ENCODE data around the gene CIB4.

The CIB4 gene

DNA sequence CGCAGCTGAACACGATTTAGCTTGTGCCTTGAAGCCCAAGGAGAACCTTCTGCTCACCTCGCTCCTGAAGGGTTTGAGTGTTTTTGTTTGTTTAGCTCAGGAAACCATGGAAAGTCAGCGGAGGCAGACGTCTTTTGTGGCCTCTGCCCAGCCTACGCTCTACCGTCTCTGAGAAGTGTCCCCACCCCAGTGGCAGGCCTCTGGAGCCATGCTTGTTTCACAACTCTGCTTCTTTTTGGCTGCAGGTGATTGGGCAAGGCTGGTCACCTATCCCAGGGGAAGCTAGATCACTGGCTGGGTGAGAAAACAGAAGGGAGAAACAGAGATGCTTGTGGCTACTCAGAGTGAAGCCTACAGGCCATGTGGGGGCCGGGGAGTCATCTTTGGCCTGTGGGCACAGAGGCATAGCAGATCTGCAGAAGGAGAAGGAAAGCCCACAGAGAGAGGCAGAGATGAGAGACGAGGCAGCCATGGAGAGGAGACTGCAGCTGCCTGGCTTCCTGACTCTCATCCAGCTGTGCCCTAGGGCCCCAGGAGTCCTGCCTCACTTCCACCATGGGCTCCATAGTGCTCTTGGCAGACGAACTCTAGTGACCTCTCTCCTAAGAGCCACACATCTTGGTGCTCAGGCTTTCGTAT lies 50.1 kb downstream of the CIB4 start:
- Histone ChIP-seq H2AFZ (ENCODE audit: low read depth, low read length) (no peak overlapping the region), H3K36me3 (ENCODE audit: insufficient read depth, low read length) (no peaks in the 10 kb centered on the region), H3K4me3 (ENCODE audit: low read depth in 1 of 2, low read length in 2 of 2) (no peak overlapping the region), H4K20me1 (ENCODE audit: insufficient read depth, low read length) (no peaks in the 10 kb centered on the region), H3K4me1 (ENCODE audit: insufficient read depth, low read length) (no peaks in the 10 kb centered on the region), H3K4me2 (ENCODE audit: insufficient read depth, low read length) (no peak overlapping the region), H3K79me2 (ENCODE audit: insufficient read depth, low read length) (no peaks in the 10 kb centered on the region), H3K27me3 (ENCODE audit: insufficient read depth, low read length, poor library complexity) (peaks cover under 1% of the 10 kb centered on the region), H3K9ac (ENCODE audit: low read depth, low read length) (no peak overlapping the region), H3K27ac (ENCODE audit: low read length) (no peak overlapping the region), H3K9me3 (ENCODE audit: insufficient read depth, low read length, severe bottlenecking) (no peaks in the 10 kb centered on the region)
- TF ChIP-seq EZH2 (IDR thresholded peaks at IDR 0.05; ENCODE audit: borderline replicate concordance, low read depth, low read length, severe bottlenecking) (no peak), CTCF (IDR thresholded peaks at IDR 0.05; ENCODE audit: borderline replicate concordance, extremely low read depth, low read length, poor library complexity, severe bottlenecking) (no peak)
- DNase-seq: no peak
- no peak for ATAC-seq (ENCODE audit: insufficient read depth, low read depth)

- no peak for ATAC-seq (ENCODE audit: insufficient read depth, low read depth)
- peaks cover 6% of the 10 kb centered on the region for H3K27me3 ChIP-seq (ENCODE audit: insufficient read depth, low read length, poor library complexity)
- no peak overlapping the region for H3K4me2 ChIP-seq (ENCODE audit: insufficient read depth, low read length)
Observed at GRCh38 chr2:26590508-26590907, 50.7 kb downstream of the CIB4 start.

DNA sequence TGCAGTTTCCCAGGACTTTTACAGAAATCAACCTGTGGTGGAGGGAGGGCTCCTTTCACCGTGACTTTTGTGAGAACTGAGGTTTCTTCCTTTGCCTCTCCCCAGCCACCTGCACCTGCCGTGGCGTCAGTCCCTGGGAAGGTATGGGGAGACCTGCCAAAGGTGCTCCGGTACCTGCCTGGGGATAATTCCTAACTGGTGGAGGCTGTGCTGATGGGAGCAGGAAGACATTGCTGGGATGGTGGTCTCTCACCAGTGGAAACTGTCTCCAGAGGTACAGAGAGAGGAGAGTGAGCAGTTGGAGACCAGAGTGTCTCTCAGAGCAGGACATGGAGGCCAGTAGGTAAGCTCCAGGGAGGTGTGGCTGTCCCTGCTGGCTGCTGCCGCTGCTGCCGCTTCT lies 52.6 kb downstream of the CIB4 start:
- ATAC-seq (ENCODE audit: insufficient read depth, low read depth): no peak
- no peaks in the 10 kb centered on the region for H3K4me1 ChIP-seq (ENCODE audit: insufficient read depth, low read length)
- DNase-seq: no peak
- no peaks in the 10 kb centered on the region for H3K79me2 ChIP-seq (ENCODE audit: insufficient read depth, low read length)
- H3K9ac ChIP-seq (ENCODE audit: low read depth, low read length): no peak overlapping the region
- no peak overlapping the region for H3K4me2 ChIP-seq (ENCODE audit: insufficient read depth, low read length)
- no peak overlapping the region for H3K4me3 ChIP-seq (ENCODE audit: low read depth in 1 of 2, low read length in 2 of 2)
- TF ChIP-seq EZH2 (IDR thresholded peaks at IDR 0.05; ENCODE audit: borderline replicate concordance, low read depth, low read length, severe bottlenecking) (no peak), CTCF (IDR thresholded peaks at IDR 0.05; ENCODE audit: borderline replicate concordance, extremely low read depth, low read length, poor library complexity, severe bottlenecking) (no peak)
- H3K27me3 ChIP-seq (ENCODE audit: insufficient read depth, low read length, poor library complexity): peaks cover 7% of the 10 kb centered on the region
- H3K9me3 ChIP-seq (ENCODE audit: insufficient read depth, low read length, severe bottlenecking): no peaks in the 10 kb centered on the region
- no peak overlapping the region for H2AFZ ChIP-seq (ENCODE audit: low read depth, low read length)
- H4K20me1 ChIP-seq (ENCODE audit: insufficient read depth, low read length): no peaks in the 10 kb centered on the region
- H3K27ac ChIP-seq (ENCODE audit: low read length): no peak overlapping the region
- H3K36me3 ChIP-seq (ENCODE audit: insufficient read depth, low read length): no peaks in the 10 kb centered on the region

More at GRCh38 chr2:26590508-26590907, 50.7 kb downstream of the CIB4 start:
- Histone ChIP-seq H3K4me1 (ENCODE audit: insufficient read depth, low read length) (no peaks in the 10 kb centered on the region), H3K4me3 (ENCODE audit: low read depth in 1 of 2, low read length in 2 of 2) (no peak overlapping the region), H3K9me3 (ENCODE audit: insufficient read depth, low read length, severe bottlenecking) (no peaks in the 10 kb centered on the region), H2AFZ (ENCODE audit: low read depth, low read length) (no peak overlapping the region), H3K36me3 (ENCODE audit: insufficient read depth, low read length) (no peaks in the 10 kb centered on the region), H4K20me1 (ENCODE audit: insufficient read depth, low read length) (no peaks in the 10 kb centered on the region), H3K79me2 (ENCODE audit: insufficient read depth, low read length) (no peaks in the 10 kb centered on the region), H3K27ac (ENCODE audit: low read length) (no peak overlapping the region), H3K9ac (ENCODE audit: low read depth, low read length) (no peak overlapping the region)
- no peak for TF ChIP-seq EZH2 (IDR thresholded peaks at IDR 0.05; ENCODE audit: borderline replicate concordance, low read depth, low read length, severe bottlenecking)
- no peak for TF ChIP-seq CTCF (IDR thresholded peaks at IDR 0.05; ENCODE audit: borderline replicate concordance, extremely low read depth, low read length, poor library complexity, severe bottlenecking)
- no peak for DNase-seq

Data from DND-41 (cell line).